NCI-H1092 treated with DMSO at 0.1 percent for 48 hours (cell line): ENCODE data around the gene KLHDC3.
A peak's percentile ranks its signal among the peaks of the same experiment; 100 is the strongest.
"Not testable (repeated sequence)": the region's sequence is repeated elsewhere in the genome, so short reads cannot be mapped to it uniquely, and the experiment has no call there.

ENCODE experiments used
- DNase-seq: peaks from one replicate; lab custom pipeline; 2025; lab: John Stamatoyannopoulos, UW

Gene KLHDC3

GRCh38 chr6:43029120-43029519, 15.1 kb downstream of the KLHDC3 start:
- DNase-seq: no peak

GRCh38 chr6:43032326-43032725, 18.3 kb downstream of the KLHDC3 start:
- no peak for DNase-seq

GRCh38 chr6:43033496-43034189, 19.6 kb downstream of the KLHDC3 start:
- no peak for DNase-seq

GRCh38 chr6:43034190-43034525, 20.1 kb downstream of the KLHDC3 start:
- no peak for DNase-seq

- no peak for DNase-seq
Measured at GRCh38 chr6:43035495-43036194, 21.6 kb downstream of the KLHDC3 start.

- DNase-seq: no peak
Measured at GRCh38 chr6:43036712-43037111, 22.7 kb downstream of the KLHDC3 start.

GRCh38 chr6:43037197-43037596, 23.1 kb downstream of the KLHDC3 start:
- DNase-seq: no peak

GRCh38 chr6:43037706-43038105, 23.7 kb downstream of the KLHDC3 start:
- DNase-seq: no peak

GRCh38 chr6:43038727-43039126, 24.7 kb downstream of the KLHDC3 start:
- DNase-seq: no peak

- no peak for DNase-seq
Measured at GRCh38 chr6:43040542-43041257, 26.7 kb downstream of the KLHDC3 start.

- not testable (repeated sequence) for DNase-seq
Measured at GRCh38 chr6:43041475-43041874, 27.4 kb downstream of the KLHDC3 start.

- DNase-seq: no peak
Measured at GRCh38 chr6:43043310-43043709, 29.3 kb downstream of the KLHDC3 start.

- DNase-seq: no peak
Measured at GRCh38 chr6:43045371-43045930, 31.4 kb downstream of the KLHDC3 start.

- DNase-seq: no peak
Measured at GRCh38 chr6:43047998-43048397, 33.9 kb downstream of the KLHDC3 start.

- DNase-seq: no peak
Measured at GRCh38 chr6:43050981-43051380, 36.9 kb downstream of the KLHDC3 start.

GRCh38 chr6:43052225-43052841, 38.3 kb downstream of the KLHDC3 start:
- DNase-seq: no peak

- no peak for DNase-seq
Measured at GRCh38 chr6:43052842-43053544, 38.9 kb downstream of the KLHDC3 start.

- DNase-seq: peak; percentile 92
Measured at GRCh38 chr6:43053545-43054205, 39.6 kb downstream of the KLHDC3 start, which contains the start of gene CUL7. TSS of gene CUL7 (minus strand) at chr6:43053851. CDS start at chr6:43052788, 1,063 bp downstream.

- DNase-seq: no peak
Measured at GRCh38 chr6:43054206-43054943, 40.3 kb downstream of the KLHDC3 start.

- no peak for DNase-seq
Measured at GRCh38 chr6:43055966-43056365, 41.9 kb downstream of the KLHDC3 start.
